A549 treated with AZD9567 at 1 μM for 4 hours (cell line): Measurements from ENCODE around the gene ST8SIA4. TPM values are rescaled to one million over a fixed set of nuclear protein-coding genes. Genes with fewer than 3 reads are reported as not detected.

Source experiments
- total RNA-seq: library from RNA; stranded (reverse); fragments of 200-300 nt; extraction: Qiagen RNA extraction; gene quantifications from 5 replicates; pipeline ENCODE4 v1.2.3, GENCODE V29; 2022; ENCODE audit not compliant: insufficient read depth

The ST8SIA4 gene
- total RNA-seq: 0.31 to 0.46 TPM (median 0.35 TPM) in 4 of 5 replicates, not detected in the other

GRCh38 chr5:100903039-100903887, at the start of gene ST8SIA4:
ST8SIA4 (minus strand) TSS chr5:100903282; CDS start chr5:100902955, 327 bp downstream.

